H9 (cell line): ENCODE measurements around the gene UBE2U. TPM values are rescaled to one million over a fixed set of nuclear protein-coding genes. Genes with fewer than 3 reads are reported as not detected.

Source experiments
- DNase-seq: peaks from one replicate; pipeline ENCODE4 v3.0.0-alpha.2; 2017
- H2AFZ ChIP-seq: one replicate; pipeline ENCODE4 v1.6.1; 2013; ENCODE audit warnings: mild to moderate bottlenecking, low read length, control low read depth, moderate library complexity
- H2AK5ac ChIP-seq: 2 replicates; pipeline ENCODE4 v1.6.1; 2013; ENCODE audit warnings: low read length, control low read depth, mixed read lengths; ENCODE audit not compliant: insufficient read length
- H2BK120ac ChIP-seq: one replicate; pipeline ENCODE4 v1.6.1; 2013; ENCODE audit warnings: low read depth, mild to moderate bottlenecking, low read length, control low read depth, inconsistent platforms; ENCODE audit not compliant: poor library complexity, severe bottlenecking
- H2BK12ac ChIP-seq: 2 replicates; pipeline ENCODE4 v1.6.1; 2013; ENCODE audit warnings: low read length, control low read depth, mixed read lengths, low read depth; ENCODE audit not compliant: insufficient read length
- H2BK15ac ChIP-seq: 2 replicates; pipeline ENCODE4 v1.6.1; 2013; ENCODE audit warnings: low read depth, low read length, control low read depth
- H2BK20ac ChIP-seq: one replicate; pipeline ENCODE4 v1.6.1; 2013; ENCODE audit warnings: low read depth, mild to moderate bottlenecking, low read length, control low read depth, inconsistent platforms; ENCODE audit not compliant: poor library complexity, severe bottlenecking
- H2BK5ac ChIP-seq: 2 replicates; pipeline ENCODE4 v1.6.1; 2013; ENCODE audit warnings: low read length, control low read depth, mixed read lengths; ENCODE audit not compliant: insufficient read length
- H3K14ac ChIP-seq: 2 replicates; pipeline ENCODE4 v1.6.1; 2013; ENCODE audit warnings: low read length, control low read depth; ENCODE audit not compliant: insufficient read depth
- H3K18ac ChIP-seq: 2 replicates; pipeline ENCODE4 v1.6.1; 2013; ENCODE audit warnings: low read depth, mild to moderate bottlenecking, mixed read lengths, low read length, control low read depth; ENCODE audit not compliant: insufficient read length
- H3K23ac ChIP-seq: 2 replicates; pipeline ENCODE4 v1.6.1; 2013; ENCODE audit warnings: low read length, control low read depth, mixed read lengths, low read depth; ENCODE audit not compliant: insufficient read length
- H3K23me2 ChIP-seq: 2 replicates; pipeline ENCODE4 v1.6.1; 2013; ENCODE audit warnings: low read depth, mild to moderate bottlenecking, mixed read lengths, low read length, control low read depth; ENCODE audit not compliant: insufficient read length, poor library complexity, severe bottlenecking
- H3K27ac ChIP-seq: 2 replicates; pipeline ENCODE4 v1.5.1; 2013; ENCODE audit warnings: low read length, control low read depth, mixed read lengths, low read depth; ENCODE audit not compliant: insufficient read length
- H3K27me3 ChIP-seq: 2 replicates; pipeline ENCODE4 v1.6.1; 2013; ENCODE audit warnings: low read length, control low read depth, inconsistent platforms; ENCODE audit not compliant: insufficient read depth
- H3K4ac ChIP-seq: 2 replicates; pipeline ENCODE4 v1.6.1; 2013; ENCODE audit warnings: low read depth, mild to moderate bottlenecking, control low read depth, inconsistent platforms, low read length, moderate library complexity
- H3K4me1 ChIP-seq: 2 replicates; pipeline ENCODE4 v1.6.1; 2013; ENCODE audit warnings: low read length, control low read depth, inconsistent platforms; ENCODE audit not compliant: insufficient read depth
- H3K4me2 ChIP-seq: 2 replicates; pipeline ENCODE4 v1.6.1; 2013; ENCODE audit warnings: low read length, control low read depth, mixed read lengths; ENCODE audit not compliant: insufficient read length, insufficient read depth
- H3K56ac ChIP-seq: 2 replicates; pipeline ENCODE4 v1.6.1; 2013; ENCODE audit warnings: low read depth, mild to moderate bottlenecking, mixed read lengths, low read length, control low read depth; ENCODE audit not compliant: insufficient read length
- H3K79me1 ChIP-seq: 2 replicates; pipeline ENCODE4 v1.6.1; 2013; ENCODE audit warnings: low read depth, mild to moderate bottlenecking, moderate library complexity, low read length, control low read depth, inconsistent platforms; ENCODE audit not compliant: insufficient read depth, poor library complexity, severe bottlenecking
- H3K79me2 ChIP-seq: 2 replicates; pipeline ENCODE4 v1.6.1; 2013; ENCODE audit warnings: low read length, control low read depth, inconsistent platforms; ENCODE audit not compliant: insufficient read depth
- H3K9ac ChIP-seq: 2 replicates; pipeline ENCODE4 v1.6.1; 2013; ENCODE audit warnings: low read length, control low read depth, mixed read lengths; ENCODE audit not compliant: insufficient read length; ENCODE audit errors: extremely low read depth
- H3K9me3 ChIP-seq: one replicate; pipeline ENCODE4 v1.6.1; 2013; ENCODE audit warnings: low read depth, low read length, inconsistent platforms; ENCODE audit not compliant: control insufficient read depth
- H3T11ph ChIP-seq: one replicate; pipeline ENCODE4 v1.6.1; 2013; ENCODE audit warnings: mild to moderate bottlenecking, low read length, control low read depth, inconsistent platforms
- H4K20me1 ChIP-seq: one replicate; pipeline ENCODE4 v1.6.1; 2013; ENCODE audit not compliant: control insufficient read depth, insufficient read length, insufficient read depth
- H4K5ac ChIP-seq: 2 replicates; pipeline ENCODE4 v1.6.1; 2013; ENCODE audit warnings: low read depth, mild to moderate bottlenecking, mixed read lengths, low read length, control low read depth; ENCODE audit not compliant: insufficient read length
- H4K8ac ChIP-seq: replicated peaks from 2 replicates; pipeline ENCODE4 v1.6.1; 2013; ENCODE audit warnings: low read length, control low read depth, mixed read lengths, low read depth; ENCODE audit not compliant: insufficient read length
- H4K91ac ChIP-seq: 2 replicates; pipeline ENCODE4 v1.6.1; 2013; ENCODE audit warnings: low read depth, mild to moderate bottlenecking, moderate library complexity, mixed read lengths, low read length, control low read depth; ENCODE audit not compliant: insufficient read length
- H3K27ac Mint-ChIP-seq, 3 experiments: 2 replicates in 2 of 3; 3 replicates in 1 of 3; pipeline ENCODE4 v1.8.0; 2020 to 2021; ENCODE audit warnings: mixed read lengths in 3 of 3, mild to moderate bottlenecking in 1 of 3, moderate library complexity in 1 of 3
- H3K27me3 Mint-ChIP-seq: 2 replicates; pipeline ENCODE4 v1.8.0; 2021; ENCODE audit warnings: low read depth, mild to moderate bottlenecking, moderate library complexity, mixed read lengths
- H3K36me3 Mint-ChIP-seq, 3 experiments: 2 replicates in 2 of 3; 3 replicates in 1 of 3; pipeline ENCODE4 v1.8.0; 2020 to 2021; ENCODE audit warnings: low read depth in 3 of 3, mixed read lengths in 3 of 3; ENCODE audit not compliant: insufficient read depth in 1 of 3
- H3K4me1 Mint-ChIP-seq, 2 experiments: 2 replicates each; pipeline ENCODE4 v1.8.0; 2020; ENCODE audit warnings: mixed read lengths in 2 of 2
- H3K4me3 Mint-ChIP-seq, 2 experiments: 2 replicates in 1 of 2; 3 replicates in 1 of 2; pipeline ENCODE4 v1.8.0; 2020 to 2021; ENCODE audit warnings: mild to moderate bottlenecking in 2 of 2, mixed read lengths in 2 of 2, moderate library complexity in 1 of 2
- H3K9me3 Mint-ChIP-seq, 2 experiments: 2 replicates in 1 of 2; 3 replicates in 1 of 2; pipeline ENCODE4 v1.8.0; 2020; ENCODE audit warnings: mild to moderate bottlenecking in 2 of 2, mixed read lengths in 2 of 2, moderate library complexity in 1 of 2
- CTCF ChIP-seq: fragments of 200-600 bp; sonication (generic); conservative IDR thresholded peaks from 3 replicates; pipeline ENCODE4 v1.8.0; 2021; ENCODE audit warnings: antibody characterized with exemption, mild to moderate bottlenecking
- WGBS: extraction: QIAGEN DNeasy Blood & Tissue Kit; methylation state at CpG from one replicate; pipeline ENCODE4 v1.1.7; 2013; ENCODE audit warnings: missing lambda C conversion rate, low lambda C conversion rate, mixed read lengths; ENCODE audit not compliant: insufficient read length; ENCODE audit errors: extremely low coverage; 5-methylcytosine and 5-hydroxymethylcytosine counted together
- total RNA-seq: library from RNA; stranded (reverse); gene quantifications from 2 replicates; pipeline ENCODE4 v1.2.1, GENCODE V29; 2021

Gene UBE2U
- total RNA-seq, 1 experiment from 2014 or later = not detected

- H2BK12ac ChIP-seq = no peak overlapping the region
- H4K8ac ChIP-seq = no peak overlapping the region
- H2BK5ac ChIP-seq = no peak overlapping the region
- Mint-ChIP-seq H3K36me3 (peaks cover 3 to 5% (median 4%) of the 10 kb centered on the region in 3 experiments; a peak in 6 of 7 replicates), H3K27me3 (peaks cover 3% of the 10 kb centered on the region), H3K4me1 (peaks cover 10 to 15% of the 10 kb centered on the region in 2 experiments), H3K27ac (no peak overlapping the region), H3K4me3 (no peak overlapping the region), H3K9me3 (peaks cover 11 to 13% of the 10 kb centered on the region in 2 experiments)
- no peak overlapping the region for H3K23ac ChIP-seq
- no peak overlapping the region for H3T11ph ChIP-seq
- no peak for DNase-seq
- no CpG with 5 or more reads among the region's 1 CpG for WGBS
- H3K14ac ChIP-seq = no peak overlapping the region
- H3K27ac ChIP-seq = no peak overlapping the region
- H3K27me3 ChIP-seq = no peaks in the 10 kb centered on the region
- H2BK15ac ChIP-seq = no peak overlapping the region
- no peaks in the 10 kb centered on the region; the same call in 1 of the 2 replicates for H3K4me1 ChIP-seq
- no peak overlapping the region for H2BK120ac ChIP-seq
- no peaks in the 10 kb centered on the region for H3K79me1 ChIP-seq
- no peak for TF ChIP-seq CTCF
- H3K18ac ChIP-seq = no peak overlapping the region
- no peak overlapping the region for H3K4me2 ChIP-seq
- no peaks in the 10 kb centered on the region for H3K23me2 ChIP-seq
- no peak overlapping the region for H3K4ac ChIP-seq
- H3K9ac ChIP-seq = no peak overlapping the region
- no peaks in the 10 kb centered on the region for H4K20me1 ChIP-seq
- no peak overlapping the region for H2AFZ ChIP-seq
- no peak overlapping the region for H4K5ac ChIP-seq
- no peak overlapping the region for H2BK20ac ChIP-seq
- no peaks in the 10 kb centered on the region for H3K9me3 ChIP-seq
- H2AK5ac ChIP-seq = no peak overlapping the region
- no peak overlapping the region for H3K56ac ChIP-seq
- H3K79me2 ChIP-seq = no peaks in the 10 kb centered on the region
- no peak overlapping the region for H4K91ac ChIP-seq
Measured at GRCh38 chr1:64200064-64200463, 3.4 kb upstream of the UBE2U start.
